Liver (tissue), 9 donors: ENCODE measurements around the gene FBP1. TPM values are rescaled to one million over a fixed set of nuclear protein-coding genes. Genes with fewer than 3 reads are reported as not detected.
"Not testable (repeated sequence)": the region's sequence is repeated elsewhere in the genome, so short reads cannot be mapped to it uniquely, and the experiment has no call there.

Source experiments
- DNase-seq: peaks from one replicate; pipeline ENCODE4 v3.0.0-alpha.2; 2017; ENCODE audit warnings: low spot score
- H3K27ac ChIP-seq, 2 donors: one replicate each; pipeline ENCODE4 v1.7.0; 2013; ENCODE audit warnings: inconsistent platforms in 2 of 2, low read length in 2 of 2, control low read depth in 1 of 2, low read depth in 1 of 2, mild to moderate bottlenecking in 1 of 2
- H3K27me3 ChIP-seq, 4 donors: one replicate each; pipeline versions ENCODE4 v1.6.1 to v1.7.0; 2013; ENCODE audit warnings: low read length in 3 of 4, inconsistent platforms in 1 of 4, mild to moderate bottlenecking in 1 of 4, moderate library complexity in 1 of 4; ENCODE audit not compliant: control insufficient read depth in 4 of 4, insufficient read depth in 4 of 4
- H3K36me3 ChIP-seq, 4 donors: one replicate each; pipeline versions ENCODE4 v1.6.1 to v1.7.0; 2013; ENCODE audit warnings: low read length in 3 of 4, mild to moderate bottlenecking in 3 of 4, low read depth in 1 of 4, moderate library complexity in 1 of 4; ENCODE audit not compliant: control insufficient read depth in 4 of 4, insufficient read depth in 3 of 4
- H3K4me1 ChIP-seq, 4 donors: one replicate each; pipeline versions ENCODE4 v1.6.1 to v1.7.0; 2013; ENCODE audit warnings: low read length in 3 of 4, mild to moderate bottlenecking in 3 of 4, moderate library complexity in 1 of 4; ENCODE audit not compliant: control insufficient read depth in 4 of 4, insufficient read depth in 4 of 4
- H3K4me3 ChIP-seq, 3 donors: one replicate each; pipeline versions ENCODE4 v1.6.1 to v1.7.0; 2013; ENCODE audit warnings: low read length in 3 of 3, control low read depth in 1 of 3, low read depth in 1 of 3, mild to moderate bottlenecking in 1 of 3
- H3K9ac ChIP-seq, 2 donors: one replicate each; pipeline ENCODE4 v1.7.0; 2013; ENCODE audit warnings: low read length in 2 of 2, mild to moderate bottlenecking in 2 of 2, moderate library complexity in 2 of 2, control low read depth in 1 of 2, low read depth in 1 of 2
- H3K9me3 ChIP-seq, 4 donors: one replicate each; pipeline versions ENCODE4 v1.6.1 to v1.7.0; 2013; ENCODE audit warnings: low read length in 3 of 4; ENCODE audit not compliant: control insufficient read depth in 4 of 4
- ATF3 ChIP-seq: IDR thresholded peaks from 2 replicates; pipeline ENCODE4 v1.6.1; 2016; ENCODE audit warnings: antibody characterized with exemption
- EGR1 ChIP-seq, 2 donors: IDR thresholded peaks; 2 replicates each; pipeline ENCODE4 v1.6.1; 2016 to 2018; ENCODE audit warnings: antibody characterized with exemption in 2 of 2, low read depth in 2 of 2
- FOXA1 ChIP-seq: IDR thresholded peaks from 2 replicates; pipeline ENCODE4 v1.6.1; 2016; ENCODE audit warnings: antibody characterized with exemption
- FOXA2 ChIP-seq: IDR thresholded peaks from 2 replicates; pipeline ENCODE4 v1.6.1; 2016; ENCODE audit warnings: antibody characterized with exemption
- HNF4A ChIP-seq, 2 donors: conservative IDR thresholded peaks; 2 replicates each; pipeline ENCODE4 v1.6.1; 2016; ENCODE audit warnings: antibody characterized with exemption in 2 of 2, mild to moderate bottlenecking in 2 of 2
- HNF4G ChIP-seq: IDR thresholded peaks from 2 replicates; pipeline ENCODE4 v1.6.1; 2016; ENCODE audit warnings: antibody characterized with exemption
- JUND ChIP-seq, 2 donors: IDR thresholded peaks; 2 replicates each; pipeline ENCODE4 v1.6.1; 2016; ENCODE audit warnings: antibody characterized with exemption in 2 of 2
- MAX ChIP-seq: IDR thresholded peaks from 2 replicates; pipeline ENCODE4 v1.6.1; 2016; ENCODE audit warnings: antibody characterized with exemption
- NR2F2 ChIP-seq: IDR thresholded peaks from 2 replicates; pipeline ENCODE4 v1.6.1; 2016; ENCODE audit warnings: antibody characterized with exemption
- RAD21 ChIP-seq, 2 donors: IDR thresholded peaks; 2 replicates each; pipeline ENCODE4 v1.6.1; 2016; ENCODE audit warnings: antibody characterized with exemption in 2 of 2, mild to moderate bottlenecking in 2 of 2
- REST ChIP-seq: IDR thresholded peaks from 2 replicates; pipeline ENCODE4 v1.6.1; 2016; ENCODE audit warnings: antibody characterized with exemption, mild to moderate bottlenecking
- SP1 ChIP-seq: IDR thresholded peaks from 2 replicates; pipeline ENCODE4 v1.6.1; 2018; ENCODE audit warnings: antibody characterized with exemption, mild to moderate bottlenecking
- TAF1 ChIP-seq: conservative IDR thresholded peaks from 2 replicates; pipeline ENCODE4 v1.6.1; 2016; ENCODE audit warnings: antibody characterized with exemption, mild to moderate bottlenecking
- YY1 ChIP-seq: IDR thresholded peaks from 2 replicates; pipeline ENCODE4 v1.6.1; 2016; ENCODE audit warnings: antibody characterized with exemption, mild to moderate bottlenecking
- WGBS: extraction: QIAGEN DNeasy Blood & Tissue Kit; methylation state at CpG from one replicate; pipeline ENCODE4 v1.1.7; 2013; 5-methylcytosine and 5-hydroxymethylcytosine counted together
- polyA plus RNA-seq, 2 donors: library from polyadenylated mRNA; stranded (reverse) in 1 of 2; unstranded in 1 of 2; fragments of 200-250 nt in 1 of 2; fragments of >200 nt in 1 of 2; fragmentation: Nextera tagmentation in 1 of 2; extraction: Ambion mirVana in 1 of 2; gene quantifications; one replicate each; pipeline versions ENCODE4 v1.2.1 to v1.2.3, GENCODE V29; 2013 to 2015
- total RNA-seq, 2 donors: library from RNA; depleted of rRNA; stranded (reverse); fragments of >200 nt; gene quantifications; one replicate each; pipeline ENCODE4 v1.2.3, GENCODE V29; 2014
- donor health status: healthy.
- donor health status: healthy.
- donor health status: healthy.
- donor health status: healthy.
- donor health status: healthy.

The FBP1 gene
- total and polyA plus RNA-seq, 4 donors = 27.8 to 574 (median 317) TPM

- Histone ChIP-seq H3K9me3 (no peaks in the 10 kb centered on the region), H3K9ac (no peak overlapping the region), H3K36me3 (no peaks in the 10 kb centered on the region), H3K4me3 (no peak overlapping the region), H3K27me3 (no peaks in the 10 kb centered on the region), H3K4me1 (no peaks in the 10 kb centered on the region), H3K27ac (no peak overlapping the region)
- DNase-seq = no peak
- TF ChIP-seq EGR1 (IDR thresholded peaks at IDR 0.05; ENCODE audit: low read depth in 2 of 2) (no peak), SP1 (no peak)
Observed at GRCh38 chr9:94566550-94566949, 72.8 kb downstream of the FBP1 start.

GRCh38 chr9:94564279-94564678, 75.0 kb downstream of the FBP1 start:
- not testable (repeated sequence) for H3K4me3 ChIP-seq, H3K9ac ChIP-seq

GRCh38 chr9:94563548-94563947, 75.8 kb downstream of the FBP1 start:
- no peak for TF ChIP-seq NR2F2
- TF ChIP-seq EGR1 (IDR thresholded peaks at IDR 0.05; ENCODE audit: low read depth in 2 of 2) = no peak
- no peak for TF ChIP-seq RAD21 (IDR thresholded peaks at IDR 0.05)
- TF ChIP-seq FOXA2 = no peak
- TF ChIP-seq TAF1 = no peak
- TF ChIP-seq HNF4G = no peak
- TF ChIP-seq FOXA1 = no peak
- no peak for TF ChIP-seq JUND (IDR thresholded peaks at IDR 0.05)
- TF ChIP-seq REST = no peak
- 62% methylated on average over 2 of the region's 2 CpGs for WGBS
- H3K9ac ChIP-seq = no peak overlapping the region
- H3K27me3 ChIP-seq = no peaks in the 10 kb centered on the region
- peaks cover 0 to 3% (median 2%) of the 10 kb centered on the region in 4 donors for H3K36me3 ChIP-seq
- H3K4me1 ChIP-seq = no peaks in the 10 kb centered on the region
- H3K27ac ChIP-seq = no peak overlapping the region
- H3K4me3 ChIP-seq = no peak overlapping the region
- no peak for DNase-seq
- no peaks in the 10 kb centered on the region for H3K9me3 ChIP-seq

More at GRCh38 chr9:94564279-94564678, 75.0 kb downstream of the FBP1 start:
- not testable (repeated sequence) for H3K27me3 ChIP-seq, H3K27ac ChIP-seq, H3K4me1 ChIP-seq, DNase-seq, H3K36me3 ChIP-seq, H3K9me3 ChIP-seq
- WGBS = 75% methylated on average over 3 of the region's 3 CpGs

GRCh38 chr9:94560237-94560636, 79.1 kb downstream of the FBP1 start:
- Histone ChIP-seq H3K36me3 (peaks cover 0 to 4% (median 3%) of the 10 kb centered on the region in 4 donors), H3K4me3 (no peak overlapping the region), H3K27me3 (no peaks in the 10 kb centered on the region), H3K9me3 (no peaks in the 10 kb centered on the region), H3K4me1 (no peaks in the 10 kb centered on the region), H3K27ac (no peak overlapping the region), H3K9ac (no peak overlapping the region)
- TF ChIP-seq ATF3 = no peak
- no peak for TF ChIP-seq YY1
- TF ChIP-seq HNF4A (conservative IDR thresholded peaks at IDR 0.05) = no peak
- no peak for TF ChIP-seq EGR1 (IDR thresholded peaks at IDR 0.05; ENCODE audit: low read depth in 2 of 2)
- no peak for TF ChIP-seq MAX
- no peak for DNase-seq
- WGBS = 93% methylated on average over 6 of the region's 6 CpGs
